Measurements from ENCODE around the gene SNRK.

The SNRK gene

GRCh38 chr3:43378066-43378935 lies 92.0 kb downstream of the SNRK start:
- no peak for DNase-seq

DNA sequence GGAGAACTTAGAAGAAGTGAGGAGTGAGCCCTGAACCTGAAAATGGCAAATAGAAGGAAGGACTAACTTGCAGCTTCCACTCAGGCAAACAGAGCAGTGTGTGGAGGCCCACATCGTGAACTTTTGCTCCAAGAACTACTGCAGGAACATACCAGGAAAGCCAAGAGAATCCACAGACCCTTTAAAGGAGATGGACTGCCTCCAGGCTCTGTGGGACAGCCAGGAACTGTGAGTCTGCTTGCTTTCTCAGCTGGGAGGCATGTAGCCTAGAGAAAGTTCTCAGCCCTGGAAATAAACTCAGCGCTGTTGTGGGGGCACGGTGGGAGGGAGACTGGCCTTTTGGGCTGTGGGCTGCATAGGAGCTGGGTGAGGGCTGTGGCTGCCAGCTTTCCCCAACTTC lies 93.0 kb downstream of the SNRK start:
- no peak for DNase-seq

DNA sequence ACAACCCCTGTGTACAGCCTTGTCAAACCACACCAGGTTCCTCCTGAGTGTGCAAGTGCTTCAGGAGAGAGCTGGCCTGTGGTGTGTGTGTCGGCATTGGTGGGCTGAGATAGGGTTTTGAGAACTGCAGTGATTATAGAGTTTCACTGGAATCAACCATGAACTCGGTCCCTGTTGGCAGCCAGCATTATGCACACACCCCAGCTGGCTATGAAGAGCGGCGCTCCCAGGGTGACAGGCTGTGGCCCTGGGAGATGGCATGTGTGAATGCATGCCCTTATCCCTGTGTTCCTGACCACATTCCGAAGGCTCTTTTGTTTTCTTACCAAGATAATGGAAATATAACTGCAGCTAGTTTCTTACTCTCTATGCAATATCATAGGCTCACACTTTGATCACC lies 101.8 kb downstream of the SNRK start:
- DNase-seq: no peak

- no peak for DNase-seq
Measured at GRCh38 chr3:43388915-43389314, 102.6 kb downstream of the SNRK start.

GRCh38 chr3:43389388-43390254 lies 103.3 kb downstream of the SNRK start:
- DNase-seq: peak; percentile 75

- no peak for DNase-seq
Measured at GRCh38 chr3:43390255-43390588, 103.9 kb downstream of the SNRK start.

GRCh38 chr3:43391621-43392020 lies 105.3 kb downstream of the SNRK start:
- no peak for DNase-seq

DNA sequence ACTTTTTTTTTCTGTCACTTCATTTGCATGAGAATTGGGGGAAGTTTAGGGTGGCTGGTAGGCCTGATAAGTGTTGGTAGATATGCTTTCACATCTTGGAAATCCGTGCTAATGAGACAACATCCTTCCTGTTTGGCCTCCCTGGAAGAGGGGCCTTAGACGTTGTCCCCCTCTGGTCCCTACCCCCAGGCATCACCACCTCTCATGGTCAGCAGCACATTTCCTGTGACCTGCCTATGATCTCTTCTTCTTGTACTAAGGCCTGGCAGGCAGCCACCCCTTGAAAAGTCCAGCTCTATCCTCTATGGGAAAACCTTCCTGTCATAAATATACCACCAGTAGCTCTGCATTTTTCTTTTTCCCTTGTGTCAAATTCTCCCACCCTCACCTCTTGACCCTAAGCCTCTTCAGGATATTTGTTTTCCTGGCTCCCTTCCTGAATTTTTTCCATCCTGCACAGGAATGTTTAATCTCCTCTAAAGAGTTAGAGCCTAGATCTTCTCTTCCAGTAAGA lies 107.8 kb downstream of the SNRK start:
- DNase-seq: no peak

DNA sequence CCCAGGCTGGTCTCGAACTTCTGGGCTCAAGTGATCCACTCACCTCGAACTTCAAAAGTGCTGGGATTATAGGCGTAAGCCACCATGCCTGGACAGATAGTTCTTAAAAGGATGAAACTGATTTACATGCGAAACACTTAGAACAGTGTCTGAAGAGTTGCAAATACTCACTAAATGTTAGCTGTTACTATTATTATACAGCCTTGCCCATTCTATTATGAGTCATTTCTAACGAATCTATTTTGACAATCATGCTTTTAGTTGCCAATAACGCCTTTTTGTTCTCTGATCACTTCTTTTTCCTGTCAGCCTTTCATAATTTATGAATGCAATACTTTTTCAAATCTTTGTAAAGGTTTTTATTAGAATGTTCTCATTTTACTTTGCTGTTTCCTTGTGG lies 112.7 kb downstream of the SNRK start:
- DNase-seq: no peak

DNA sequence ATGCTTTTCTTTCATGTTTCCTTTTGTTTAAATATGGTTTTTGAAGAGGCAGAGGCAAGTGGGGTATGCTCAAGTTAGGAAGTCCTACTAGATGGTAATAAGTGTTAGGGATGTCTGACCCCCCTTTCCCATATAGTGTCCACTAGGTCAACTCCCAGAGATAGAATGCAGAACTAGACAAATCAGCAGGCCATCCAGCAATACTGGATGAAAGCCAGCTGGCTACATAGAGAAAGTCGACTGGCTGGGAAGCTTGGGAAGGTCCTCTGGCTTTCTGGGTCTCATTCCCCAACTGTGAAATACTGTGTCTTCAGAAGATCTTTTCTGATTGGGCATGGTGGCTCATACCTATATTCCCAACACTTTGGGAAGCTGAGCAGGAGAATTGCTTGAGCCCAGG lies 113.8 kb downstream of the SNRK start:
- DNase-seq: no peak
